ENCODE measurements around the gene FNDC5.
A peak's percentile ranks its signal among the peaks of the same experiment; 100 is the strongest.

FNDC5 gene

GRCh38 chr1:32883338-32884031, 12.8 kb upstream of the FNDC5 start:
- no peak for DNase-seq

GRCh38 chr1:32881871-32882850, 11.4 kb upstream of the FNDC5 start:
- no peak for DNase-seq

- no peak for DNase-seq
Observed at GRCh38 chr1:32881291-32881690, 10.6 kb upstream of the FNDC5 start.

GRCh38 chr1:32878637-32879041, 7.9 kb upstream of the FNDC5 start:
- no peak for DNase-seq

- no peak for DNase-seq
Observed at GRCh38 chr1:32878183-32878582, 7.5 kb upstream of the FNDC5 start.

- DNase-seq, result no peak
Observed at GRCh38 chr1:32877211-32878110, 6.7 kb upstream of the FNDC5 start.

GRCh38 chr1:32876341-32877210, 5.9 kb upstream of the FNDC5 start:
- DNase-seq, result peak; percentile 47 to 57

GRCh38 chr1:32874860-32875752, 4.4 kb upstream of the FNDC5 start:
- peak in 1 of 2 donors; percentile 4 for DNase-seq

- DNase-seq, result peak in 1 of 2 donors; percentile 5
Observed at GRCh38 chr1:32873484-32873883, 2.8 kb upstream of the FNDC5 start.

- DNase-seq, result no peak
Observed at GRCh38 chr1:32872192-32872460, 1.4 kb upstream of the FNDC5 start.

GRCh38 chr1:32871364-32872191, 866 bp upstream of the FNDC5 start:
- DNase-seq, result no peak

- no peak for DNase-seq
Observed at GRCh38 chr1:32869923-32870614, 643 bp downstream of the FNDC5 start.

- no peak for DNase-seq
Observed at GRCh38 chr1:32868806-32869455, 1.8 kb downstream of the FNDC5 start.

GRCh38 chr1:32868085-32868484, 2.6 kb downstream of the FNDC5 start:
- no peak for DNase-seq

GRCh38 chr1:32867671-32868070, 3.0 kb downstream of the FNDC5 start:
- DNase-seq, result no peak

GRCh38 chr1:32867151-32867550, 3.6 kb downstream of the FNDC5 start:
- no peak for DNase-seq

GRCh38 chr1:32865639-32866405, 4.9 kb downstream of the FNDC5 start:
- no peak for DNase-seq

GRCh38 chr1:32864375-32865019, 6.2 kb downstream of the FNDC5 start:
- DNase-seq, result no peak

Data from CD4-positive, alpha-beta T cell treated with Interleukin-4 for 1 hour (primary cell).